Measurements from ENCODE around the gene GBGT1. TPM values are rescaled to one million over a fixed set of nuclear protein-coding genes. Genes with fewer than 3 reads are reported as not detected.

Gene GBGT1
- total and polyA plus RNA-seq, 2 donors (not counting 3 experiments of a cell fraction or from before 2014, with no cell fraction given): 35.6 to 56.3 TPM

- no peak for DNase-seq (ENCODE audit: low read depth, low spot score)
- Histone ChIP-seq H3K79me2 (ENCODE audit: control insufficient read depth, insufficient read depth, low read length) (no peaks in the 10 kb centered on the region), H3K9me1 (replicated peaks; ENCODE audit: control insufficient read depth, extremely low read depth, insufficient read depth, low read length) (no peaks in the 10 kb centered on the region), H2AFZ (ENCODE audit: low read depth, low read length) (peak overlapping the region; percentile 95), H3K36me3 (ENCODE audit: control insufficient read depth in 2 of 2, extremely low read depth in 1 of 2, insufficient read depth in 2 of 2, low read length in 2 of 2) (peaks cover under 1 to 4% of the 10 kb centered on the region in 2 experiments), H3K27me3 (ENCODE audit: control insufficient read depth in 2 of 2, insufficient read depth in 2 of 2, low read length in 2 of 2) (no peaks in the 10 kb centered on the region), H3K4me2 (ENCODE audit: insufficient read depth, low read length) (peak overlapping the region; percentile 61), H3K4me1 (ENCODE audit: control insufficient read depth, extremely low read depth, insufficient read depth, low read length) (peaks cover 3% of the 10 kb centered on the region), H3K9me3 (replicated peaks; ENCODE audit: control insufficient read depth, insufficient read depth, low read length) (no peaks in the 10 kb centered on the region), H3K4me3 (replicated peaks in 1 of 3; ENCODE audit: insufficient read depth in 1 of 3, low read depth in 1 of 3, low read length in 3 of 3) (peak overlapping the region; percentile 60 to 92 (median 80)), H3K9ac (replicated peaks; ENCODE audit: extremely low read depth, insufficient read depth, low read length) (peak overlapping the region; percentile 61), H4K20me1 (replicated peaks; ENCODE audit: control insufficient read depth, extremely low read depth, insufficient read depth, low read length) (no peaks in the 10 kb centered on the region), H3K27ac (ENCODE audit: insufficient read depth, low read depth, low read length) (no peak overlapping the region)
- dilution Hi-C loops (cut with MboI; ENCODE audit: extremely low pct_ligation_motif_present, low sequenced_read_pairs) (no loop called here), intact Hi-C loops (cut with micrococcal nuclease) (no loop called here)
- POLR2A ChIA-PET: no interaction called here
- FAIRE-seq: no peak
- no peak for TF ChIP-seq JUN (IDR thresholded peaks at IDR 0.05; ENCODE audit: borderline replicate concordance, insufficient read depth, insufficient read length, low read depth)
- TF ChIP-seq EZH2 (IDR thresholded peaks at IDR 0.05; ENCODE audit: borderline replicate concordance, low read depth, low read length, severe bottlenecking): no peak
- CTCF ChIA-PET: interaction anchor here (1.0 kb wide), 1 partner anchor 16 kb away, joined by 4 read pairs; no protein-coding TSS in a partner anchor
- BruUV-seq (replicated peaks): no TSS peak
These were observed 477 bp upstream of the GBGT1 start for GRCh38 chr9:133164191-133164590.

GRCh38 chr9:133162861-133163503 lies 732 bp downstream of the GBGT1 start:
- Histone ChIP-seq H3K27ac (ENCODE audit: insufficient read depth, low read depth, low read length) (no peak overlapping the region), H3K36me3 (ENCODE audit: control insufficient read depth in 2 of 2, extremely low read depth in 1 of 2, insufficient read depth in 2 of 2, low read length in 2 of 2) (peaks cover 2 to 4% of the 10 kb centered on the region in 2 experiments), H3K4me1 (ENCODE audit: control insufficient read depth, extremely low read depth, insufficient read depth, low read length) (peaks cover 3% of the 10 kb centered on the region), H4K20me1 (replicated peaks; ENCODE audit: control insufficient read depth, extremely low read depth, insufficient read depth, low read length) (no peaks in the 10 kb centered on the region), H3K9ac (replicated peaks; ENCODE audit: extremely low read depth, insufficient read depth, low read length) (peak overlapping the region; percentile 61), H2AFZ (ENCODE audit: low read depth, low read length) (peak overlapping the region; percentile 95), H3K4me3 (replicated peaks in 1 of 3; ENCODE audit: insufficient read depth in 1 of 3, low read depth in 1 of 3, low read length in 3 of 3) (peak overlapping the region; percentile 60 to 92 (median 80)), H3K27me3 (ENCODE audit: control insufficient read depth in 2 of 2, insufficient read depth in 2 of 2, low read length in 2 of 2) (no peaks in the 10 kb centered on the region), H3K9me3 (replicated peaks; ENCODE audit: control insufficient read depth, insufficient read depth, low read length) (no peaks in the 10 kb centered on the region), H3K4me2 (ENCODE audit: insufficient read depth, low read length) (peak overlapping the region; percentile 61), H3K9me1 (replicated peaks; ENCODE audit: control insufficient read depth, extremely low read depth, insufficient read depth, low read length) (no peaks in the 10 kb centered on the region), H3K79me2 (ENCODE audit: control insufficient read depth, insufficient read depth, low read length) (no peaks in the 10 kb centered on the region)
- DNase-seq (ENCODE audit: low read depth, low spot score) (no peak), FAIRE-seq (no peak)
- dilution Hi-C loops (cut with MboI; ENCODE audit: extremely low pct_ligation_motif_present, low sequenced_read_pairs) (no loop called here), intact Hi-C loops (cut with micrococcal nuclease) (no loop called here)
- BruUV-seq (replicated peaks): no TSS peak
- TF ChIP-seq MYC (IDR thresholded peaks at IDR 0.05; ENCODE audit: low read depth, low read length) (no peak), GATA2 (IDR thresholded peaks at IDR 0.05; ENCODE audit: insufficient read depth, insufficient read length, low read depth, low read length) (no peak), POLR2AphosphoS5 (IDR thresholded peaks at IDR 0.05; ENCODE audit: insufficient read depth, low read depth, low read length) (no peak)
- CTCF ChIA-PET: interaction anchor here (1.1 kb wide), 1 partner anchor 18 kb away, joined by 3 read pairs; no protein-coding TSS in a partner anchor
- POLR2A ChIA-PET: no interaction called here

Data from endothelial cell of umbilical vein (primary cell).